Measurements from ENCODE around the gene CRKL.

- TF ChIP-seq CTCF (conservative IDR thresholded peaks at IDR 0.05; ENCODE audit: low read depth, low read length) (no peak), NFE2L2 (IDR thresholded peaks at IDR 0.05; ENCODE audit: low read depth, low read length) (no peak), POLR2A (IDR thresholded peaks at IDR 0.05; ENCODE audit: low read depth, low read length) (no peak), CHD1 (IDR thresholded peaks at IDR 0.05; ENCODE audit: low read depth, low read length) (no peak), MXI1 (IDR thresholded peaks at IDR 0.05; ENCODE audit: borderline replicate concordance, low read depth, low read length) (no peak), RAD21 (IDR thresholded peaks at IDR 0.05; ENCODE audit: low read length) (no peak), RCOR1 (IDR thresholded peaks at IDR 0.05; ENCODE audit: insufficient replicate concordance, low read length) (no peak), ELK1 (IDR thresholded peaks at IDR 0.05; ENCODE audit: borderline replicate concordance, low read depth, low read length) (no peak), RFX5 (IDR thresholded peaks at IDR 0.05; ENCODE audit: low read depth, low read length) (no peak)
Measured at GRCh38 chr22:21000207-21000986, 83.2 kb downstream of the CRKL start.

All from IMR-90 (cell line).